H1 (cell line): ENCODE results near the gene TRIM6. TPM values are rescaled to one million over a fixed set of nuclear protein-coding genes. Genes with fewer than 3 reads are reported as not detected.

Experiments
- CTCF ChIA-PET: fragments of 300-600 bp; sonication (Branson Sonifier 250); formaldehyde crosslinking; loops from one replicate; lab custom pipeline; 2021; ENCODE audit not compliant: partially characterized antibody; lab: Charles Lee
- POLR2A ChIA-PET: fragments of 300-600 bp; sonication (Branson Sonifier 250); formaldehyde crosslinking; loops from one replicate; lab custom pipeline; 2021; ENCODE audit warnings: inconsistent platforms; ENCODE audit not compliant: partially characterized antibody; lab: Charles Lee
- DNase-seq, 2 experiments: peaks; one replicate each; pipeline versions ENCODE4 v3.0.0 to v3.0.0-alpha.2; 2010 to 2022; ENCODE audit warnings: low spot score in 2 of 2, low read depth in 1 of 2, mixed read lengths in 1 of 2
- FAIRE-seq: peaks from 2 replicates; lab custom pipeline; 2011; peaks lifted over from hg19 to GRCh38; lab: Jason Lieb, UNC
- H2AFZ ChIP-seq: 2 replicates; pipeline ENCODE4 v1.8.1; 2012; ENCODE audit warnings: low read length, inconsistent platforms
- H2AK5ac ChIP-seq: 2 replicates; pipeline ENCODE4 v1.6.1; 2013; ENCODE audit warnings: low read depth, low read length
- H2BK120ac ChIP-seq: replicated peaks from 2 replicates; pipeline ENCODE3; 2013; ENCODE audit warnings: low read depth, low read length, inconsistent platforms
- H2BK12ac ChIP-seq: 2 replicates; pipeline ENCODE4 v1.6.1; 2013; ENCODE audit warnings: low read depth, low read length
- H2BK15ac ChIP-seq: 2 replicates; pipeline ENCODE4 v1.6.1; 2013; ENCODE audit warnings: low read length
- H2BK20ac ChIP-seq: 2 replicates; pipeline ENCODE4 v1.6.1; 2013; ENCODE audit warnings: low read length
- H2BK5ac ChIP-seq: 2 replicates; pipeline ENCODE4 v1.6.1; 2013; ENCODE audit warnings: low read depth, low read length
- H3K14ac ChIP-seq: 2 replicates; pipeline ENCODE4 v1.6.1; 2013; ENCODE audit warnings: inconsistent platforms; ENCODE audit not compliant: insufficient read length
- H3K18ac ChIP-seq: 2 replicates; pipeline ENCODE4 v1.6.1; 2013; ENCODE audit warnings: low read length; ENCODE audit errors: extremely low read depth
- H3K23ac ChIP-seq: 2 replicates; pipeline ENCODE4 v1.6.1; 2013; ENCODE audit warnings: inconsistent platforms; ENCODE audit not compliant: insufficient read length
- H3K23me2 ChIP-seq: 2 replicates; pipeline ENCODE4 v1.6.1; 2013; ENCODE audit warnings: low read depth, low read length
- H3K27ac ChIP-seq: 2 replicates; pipeline ENCODE4 v1.6.1; 2011; ENCODE audit warnings: low read depth, low read length, inconsistent platforms
- H3K27me3 ChIP-seq, 4 experiments: replicated peaks in 1 of 4; 1 replicate in 1 of 4; 2 replicates in 3 of 4; pipeline versions ENCODE4 v1.6.1 to v1.8.1; 2011 to 2013; ENCODE audit warnings: low read length in 3 of 4, mild to moderate bottlenecking in 3 of 4, inconsistent platforms in 2 of 4, mixed read lengths in 2 of 4, moderate library complexity in 1 of 4; ENCODE audit not compliant: control insufficient read depth in 3 of 4, insufficient read depth in 3 of 4; ENCODE audit errors: extremely low read depth in 1 of 4
- H3K36me3 ChIP-seq, 4 experiments: 2 replicates each; pipeline versions ENCODE4 v1.6.1 to v1.8.1; 2011 to 2013; ENCODE audit warnings: mild to moderate bottlenecking in 4 of 4, low read length in 3 of 4, moderate library complexity in 2 of 4, control low read depth in 1 of 4, inconsistent platforms in 1 of 4; ENCODE audit not compliant: insufficient read depth in 4 of 4, control insufficient read depth in 2 of 4
- H3K4ac ChIP-seq: replicated peaks from 2 replicates; pipeline ENCODE3; 2013; ENCODE audit warnings: low read length, low read depth, mixed read lengths, inconsistent platforms; ENCODE audit not compliant: insufficient read length
- H3K4me1 ChIP-seq, 4 experiments: replicated peaks in 1 of 4; 1 replicate in 1 of 4; 2 replicates in 3 of 4; pipeline versions ENCODE4 v1.6.1 to v1.8.1; 2011 to 2013; ENCODE audit warnings: low read length in 3 of 4, inconsistent platforms in 2 of 4, mixed read lengths in 1 of 4; ENCODE audit not compliant: insufficient read depth in 4 of 4, control insufficient read depth in 3 of 4
- H3K4me2 ChIP-seq, 2 experiments: 2 replicates each; pipeline versions ENCODE4 v1.6.1 to v1.8.1; 2011 to 2013; ENCODE audit warnings: low read depth in 2 of 2, low read length in 2 of 2, control low read depth in 1 of 2, inconsistent platforms in 1 of 2, mild to moderate bottlenecking in 1 of 2; ENCODE audit not compliant: insufficient read depth in 1 of 2
- H3K4me3 ChIP-seq, 4 experiments: fragments of 200-600, 300-600 bp in 1 of 4; sonication (generic), shearing (Covaris generic), sonication (Bioruptor Twin) in 1 of 4; 2 replicates each; pipeline versions ENCODE4 v1.5.1 to v1.8.1; 2011 to 2016; ENCODE audit warnings: low read length in 4 of 4, low read depth in 3 of 4, control low read depth in 2 of 4, inconsistent platforms in 2 of 4, mild to moderate bottlenecking in 2 of 4, mixed read lengths in 1 of 4, moderate library complexity in 1 of 4; ENCODE audit not compliant: insufficient read depth in 2 of 4; ENCODE audit errors: extremely low read depth in 1 of 4
- H3K56ac ChIP-seq: replicated peaks from 2 replicates; pipeline ENCODE3; 2013; ENCODE audit warnings: low read depth, mild to moderate bottlenecking, mixed read lengths, low read length, inconsistent platforms; ENCODE audit not compliant: insufficient read length
- H3K79me1 ChIP-seq: 2 replicates; pipeline ENCODE4 v1.6.1; 2013; ENCODE audit warnings: low read depth, low read length, control low read depth
- H3K79me2 ChIP-seq, 2 experiments: 2 replicates each; pipeline versions ENCODE4 v1.6.1 to v1.8.1; 2012 to 2013; ENCODE audit warnings: low read length in 2 of 2, mild to moderate bottlenecking in 2 of 2, inconsistent platforms in 1 of 2; ENCODE audit not compliant: insufficient read depth in 2 of 2, control insufficient read depth in 1 of 2
- H3K9ac ChIP-seq, 4 experiments: replicated peaks in 1 of 4; 1 replicate in 1 of 4; 2 replicates in 3 of 4; pipeline versions ENCODE4 v1.6.1 to v1.8.1; 2011 to 2013; ENCODE audit warnings: low read depth in 3 of 4, low read length in 3 of 4, control low read depth in 2 of 4, mild to moderate bottlenecking in 2 of 4, moderate library complexity in 2 of 4, inconsistent platforms in 1 of 4; ENCODE audit errors: extremely low read depth in 1 of 4
- H3K9me3 ChIP-seq, 2 experiments: 2 replicates each; pipeline versions ENCODE4 v1.6.1 to v1.8.1; 2012 to 2013; ENCODE audit warnings: mild to moderate bottlenecking in 2 of 2, moderate library complexity in 2 of 2, control low read depth in 1 of 2, inconsistent platforms in 1 of 2, low read depth in 1 of 2, low read length in 1 of 2, mixed read lengths in 1 of 2; ENCODE audit not compliant: insufficient read depth in 2 of 2
- H4K20me1 ChIP-seq, 2 experiments: replicated peaks in 1 of 2; 2 replicates each; pipeline versions ENCODE3 to v1.8.1; 2011 to 2013; ENCODE audit warnings: inconsistent platforms in 2 of 2, low read length in 2 of 2, mild to moderate bottlenecking in 1 of 2; ENCODE audit not compliant: insufficient read depth in 2 of 2, control insufficient read depth in 1 of 2
- H4K5ac ChIP-seq: 2 replicates; pipeline ENCODE4 v1.6.1; 2013; ENCODE audit warnings: low read length, low read depth, mixed read lengths, inconsistent platforms; ENCODE audit not compliant: insufficient read length
- H4K8ac ChIP-seq: 2 replicates; pipeline ENCODE4 v1.8.0; 2013; ENCODE audit warnings: mild to moderate bottlenecking, moderate library complexity, low read length, inconsistent platforms; ENCODE audit not compliant: insufficient read depth; ENCODE audit errors: extremely low read depth
- H4K91ac ChIP-seq: replicated peaks from 2 replicates; pipeline ENCODE3; 2013; ENCODE audit warnings: low read length, mixed read lengths, inconsistent platforms; ENCODE audit not compliant: insufficient read length
- TAF7 ChIP-seq: optimal IDR thresholded peaks from 2 replicates; pipeline ENCODE3; 2011; ENCODE audit warnings: low read depth, mild to moderate bottlenecking, inconsistent platforms, low read length, moderate library complexity, borderline replicate concordance
- WGBS, 2 experiments: shearing (Covaris generic) in 1 of 2; methylation state at CpG; one replicate each; pipeline versions ENCODE4 v1.1.6 to v1.1.7; 2013 to 2015; ENCODE audit warnings: low lambda C conversion rate in 2 of 2, mixed read lengths in 2 of 2, inconsistent platforms in 1 of 2, low coverage in 1 of 2, missing lambda C conversion rate in 1 of 2; ENCODE audit not compliant: insufficient replicate concordance in 2 of 2, insufficient coverage in 1 of 2, insufficient read length in 1 of 2; ENCODE audit errors: extremely low coverage in 1 of 2, missing lambda C conversion rate in 1 of 2; 5-methylcytosine and 5-hydroxymethylcytosine counted together
- polyA plus RNA-seq, 7 experiments: library from polyadenylated mRNA; depleted of rRNA in 3 of 7; stranded (reverse) in 5 of 7; unstranded in 2 of 7; fragments of >200 nt in 5 of 7; fragments of 200-250 nt in 2 of 7; gene quantifications; 1 replicate in 5 of 7; 2 replicates in 1 of 7; 4 replicates in 1 of 7; pipeline versions ENCODE4 v1.2.1 to v1.2.3, GENCODE V29; 2011 to 2013; ENCODE audit warnings: missing spikeins in 2 of 7, mixed read lengths in 2 of 7
- total RNA-seq: library from RNA; stranded (reverse); fragmentation: NEBNext Ultra II Directional; extraction: Animal tissue kit (Norgen Biotek cat#: 25700); gene quantifications from 2 replicates; pipeline ENCODE4 v1.2.1, GENCODE V29; 2021

The TRIM6 gene
- total and polyA plus RNA-seq, 2 of the 8 experiments (the other 6 are each of a cell fraction or from before 2014, with no cell fraction given), result 21.6 to 23.3 TPM

DNA sequence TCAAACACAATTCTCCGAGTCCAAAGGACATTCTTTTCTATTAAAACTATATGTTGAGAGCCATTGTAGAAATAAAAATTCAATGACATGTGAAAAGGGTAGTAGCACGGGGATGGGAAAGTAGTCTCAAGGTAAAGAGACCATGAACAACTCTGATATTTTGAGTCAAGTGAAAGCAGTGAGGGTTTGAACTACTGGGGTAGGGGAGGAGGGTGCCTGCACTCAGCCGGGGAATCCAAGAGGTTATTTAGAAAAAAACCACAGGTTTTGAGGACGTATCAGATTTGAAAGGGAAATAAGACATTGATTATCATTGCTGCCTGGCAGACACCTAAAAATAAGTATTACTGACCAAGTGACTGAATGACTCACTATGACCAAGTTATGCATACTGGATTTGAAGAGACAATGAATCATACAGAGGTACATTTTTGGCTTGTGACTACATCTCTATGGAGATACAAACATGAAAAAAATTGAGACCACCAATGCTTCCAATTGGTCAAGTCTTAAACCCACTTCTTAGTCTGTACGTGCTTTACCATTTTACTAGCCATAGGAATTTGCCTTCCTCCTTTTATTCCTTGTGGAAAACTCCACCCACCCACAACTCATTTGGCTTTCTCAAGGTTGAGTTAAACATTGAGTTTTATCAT is 45.9 kb upstream of the TRIM6 start:
- 89% methylated on average over 5 of the region's 5 CpGs; no CpG with 5 or more reads in 1 of the 2 experiments for WGBS, 2 experiments
- Histone ChIP-seq H2AK5ac (no peak overlapping the region), H4K8ac (no peak overlapping the region), H4K91ac (no peak overlapping the region), H3K4me3 (no peak overlapping the region), H3K79me1 (no peaks in the 10 kb centered on the region), H4K5ac (no peak overlapping the region), H3K27ac (no peak overlapping the region), H3K18ac (no peak overlapping the region), H3K4me2 (no peak overlapping the region), H3K23ac (no peak overlapping the region), H3K4ac (no peak overlapping the region), H3K9me3 (no peaks in the 10 kb centered on the region), H2BK20ac (no peak overlapping the region), H3K56ac (no peak overlapping the region), H2BK5ac (no peak overlapping the region), H2BK15ac (no peak overlapping the region), H4K20me1 (no peaks in the 10 kb centered on the region), H3K36me3 (no peaks in the 10 kb centered on the region), H2AFZ (no peak overlapping the region), H2BK12ac (no peak overlapping the region), H3K4me1 (no peaks in the 10 kb centered on the region), H2BK120ac (no peak overlapping the region), H3K9ac (no peak overlapping the region), H3K14ac (no peak overlapping the region), H3K23me2 (no peaks in the 10 kb centered on the region), H3K27me3 (no peaks in the 10 kb centered on the region), H3K79me2 (no peaks in the 10 kb centered on the region)
- ChIA-PET POLR2A (no interaction called here), CTCF (no interaction called here)
- DNase-seq (no peak), FAIRE-seq (no peak)
- no peak for TF ChIP-seq TAF7
